Measurements from ENCODE around the gene CD274.
A peak's percentile ranks its signal among the peaks of the same experiment; 100 is the strongest.
"Not testable (repeated sequence)": the region's sequence is repeated elsewhere in the genome, so short reads cannot be mapped to it uniquely, and the experiment has no call there.

CD274 gene

DNA sequence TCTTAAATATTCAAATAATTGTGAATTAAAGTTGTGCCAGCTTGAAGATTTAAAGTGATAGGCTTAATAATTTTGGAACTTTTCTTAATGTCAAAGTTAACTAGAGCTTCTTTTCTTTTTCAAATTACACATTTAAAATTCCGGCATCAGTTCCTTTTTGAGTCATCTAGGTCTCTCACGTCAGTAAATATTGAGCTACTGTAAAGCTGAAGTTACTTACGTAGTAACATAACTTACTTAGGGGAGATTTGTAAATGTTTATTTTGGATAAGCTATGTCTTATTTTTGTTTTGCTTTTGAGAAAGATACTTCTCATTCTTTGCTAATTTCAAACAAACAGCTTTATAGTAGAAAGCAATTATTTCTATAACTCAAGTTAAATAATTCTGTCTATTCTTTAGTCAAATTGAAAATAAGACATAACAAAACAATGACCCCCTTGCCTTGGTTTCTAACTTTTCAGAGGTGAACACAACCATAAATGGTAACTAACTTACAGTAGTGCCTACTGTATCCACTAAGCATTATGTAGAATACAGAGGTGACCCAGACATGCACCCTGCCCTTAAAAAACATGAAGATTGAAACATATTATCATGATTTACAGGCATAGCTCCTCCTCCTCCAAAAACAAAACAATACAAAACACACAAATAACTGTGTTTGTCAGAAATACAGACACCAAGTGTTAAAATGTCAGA, 29.8 kb downstream of the CD274 start:
- Mint-ChIP-seq H3K36me3 (no peaks in the 10 kb centered on the region), H3K4me1 (peaks cover 4% of the 10 kb centered on the region)

GRCh38 chr9:5480919-5481318, 30.6 kb downstream of the CD274 start:
- H3K36me3 Mint-ChIP-seq: no peaks in the 10 kb centered on the region

More for the DNA sequence above, 29.8 kb downstream of the CD274 start:
- no peak overlapping the region for H3K4me3 Mint-ChIP-seq
- H3K9me3 Mint-ChIP-seq: no peaks in the 10 kb centered on the region
- H3K27me3 Mint-ChIP-seq: no peaks in the 10 kb centered on the region
- H3K27ac Mint-ChIP-seq: no peak overlapping the region

GRCh38 chr9:5481322-5482040, 31.1 kb downstream of the CD274 start:
- Mint-ChIP-seq H3K4me1 (peaks cover 4% of the 10 kb centered on the region), H3K27me3 (no peaks in the 10 kb centered on the region), H3K36me3 (no peaks in the 10 kb centered on the region), H3K4me3 (no peak overlapping the region), H3K27ac (peak overlapping the region; percentile 13), H3K9me3 (no peaks in the 10 kb centered on the region)

More at GRCh38 chr9:5480919-5481318, 30.6 kb downstream of the CD274 start:
- peaks cover 4% of the 10 kb centered on the region for H3K4me1 Mint-ChIP-seq
- H3K27me3 Mint-ChIP-seq: no peaks in the 10 kb centered on the region
- no peak overlapping the region for H3K27ac Mint-ChIP-seq
- no peaks in the 10 kb centered on the region for H3K9me3 Mint-ChIP-seq
- H3K4me3 Mint-ChIP-seq: no peak overlapping the region

DNA sequence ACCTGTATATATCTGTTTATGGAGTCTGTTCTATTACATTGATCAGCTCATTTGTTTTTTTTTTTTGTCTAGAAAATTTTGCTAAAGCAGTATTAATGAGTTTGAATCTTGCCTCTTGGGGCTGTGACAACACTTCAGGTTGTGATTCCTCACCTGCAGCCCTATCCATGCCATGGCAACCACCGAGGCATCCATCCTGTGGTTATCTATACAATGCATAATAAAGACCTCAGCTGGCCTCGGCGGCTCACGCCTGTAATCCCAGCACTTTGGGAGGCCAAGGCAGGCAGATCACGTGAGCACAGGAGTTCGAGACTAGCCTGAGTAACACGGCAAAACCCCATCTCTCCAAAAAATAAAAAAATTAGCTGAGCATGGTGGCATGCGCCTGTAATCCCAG, 31.9 kb downstream of the CD274 start:
- Mint-ChIP-seq H3K36me3 (no peaks in the 10 kb centered on the region), H3K27me3 (no peaks in the 10 kb centered on the region)

GRCh38 chr9:5483306-5483705, 33.0 kb downstream of the CD274 start:
- Mint-ChIP-seq H3K36me3 (no peaks in the 10 kb centered on the region), H3K9me3 (no peaks in the 10 kb centered on the region), H3K4me3 (no peak overlapping the region), H3K4me1 (no peaks in the 10 kb centered on the region), H3K27me3 (no peaks in the 10 kb centered on the region), H3K27ac (no peak overlapping the region)

More for the DNA sequence above, 31.9 kb downstream of the CD274 start:
- no peaks in the 10 kb centered on the region for H3K9me3 Mint-ChIP-seq
- H3K4me1 Mint-ChIP-seq: peaks cover 4% of the 10 kb centered on the region
- H3K27ac Mint-ChIP-seq: no peak overlapping the region
- H3K4me3 Mint-ChIP-seq: no peak overlapping the region

DNA sequence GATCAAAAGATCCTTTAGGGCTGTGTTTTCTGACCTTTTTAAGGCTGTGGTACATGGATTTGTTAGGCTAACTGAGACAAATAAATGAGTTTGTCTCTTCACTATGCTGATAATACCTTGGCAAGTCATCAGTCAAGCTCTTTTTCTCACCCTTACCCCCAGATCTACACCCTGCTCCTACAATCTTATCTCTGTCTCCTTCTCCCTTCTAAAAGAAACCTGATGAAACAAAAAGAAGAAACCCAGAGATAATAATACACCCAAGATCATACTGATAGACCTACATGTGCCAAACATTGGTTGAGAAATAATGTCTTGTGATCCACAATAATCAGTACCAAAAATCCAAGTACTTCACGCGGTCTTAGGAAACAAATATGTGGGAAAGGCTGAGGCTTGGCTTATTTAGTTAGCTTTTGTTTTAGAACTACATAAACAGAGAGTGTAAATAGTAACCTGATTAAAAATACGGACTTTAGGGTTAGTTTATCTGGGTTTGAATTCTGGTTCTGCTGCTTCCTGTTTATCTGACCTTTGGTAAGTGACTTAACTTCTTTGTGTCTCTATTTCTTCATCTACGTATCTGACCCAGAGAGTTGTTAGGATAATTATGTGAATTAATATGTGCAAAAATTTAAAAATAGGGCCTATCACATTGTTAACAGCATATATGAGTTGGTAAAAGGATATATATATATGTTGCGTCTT, 35.2 kb downstream of the CD274 start:
- Mint-ChIP-seq H3K36me3 (no peaks in the 10 kb centered on the region), H3K27me3 (no peaks in the 10 kb centered on the region), H3K4me3 (no peak overlapping the region), H3K9me3 (no peaks in the 10 kb centered on the region), H3K27ac (no peak overlapping the region), H3K4me1 (no peaks in the 10 kb centered on the region)

DNA sequence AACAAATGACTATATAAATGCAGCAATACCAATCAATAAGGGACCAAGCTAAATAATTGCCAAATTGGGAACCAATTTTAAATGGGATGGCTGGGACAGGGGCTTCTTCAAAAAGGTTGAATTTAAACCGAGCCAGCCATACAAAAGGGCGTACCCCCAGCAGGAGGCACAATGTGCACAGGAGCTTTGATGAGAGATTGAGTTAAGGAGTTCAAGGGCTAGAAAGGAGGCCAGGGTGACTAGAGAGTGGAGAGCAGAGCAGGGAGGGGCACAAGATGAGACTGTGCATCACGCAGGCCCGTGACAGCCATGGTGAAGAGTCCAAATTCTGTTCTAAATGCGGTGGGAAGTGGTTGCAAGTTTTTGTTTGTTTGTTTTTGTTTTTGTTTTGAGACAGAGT, 36.6 kb downstream of the CD274 start:
- no peak overlapping the region for H3K27ac Mint-ChIP-seq
- no peaks in the 10 kb centered on the region for H3K4me1 Mint-ChIP-seq
- H3K9me3 Mint-ChIP-seq: no peaks in the 10 kb centered on the region
- no peaks in the 10 kb centered on the region for H3K36me3 Mint-ChIP-seq
- H3K27me3 Mint-ChIP-seq: no peaks in the 10 kb centered on the region
- no peak overlapping the region for H3K4me3 Mint-ChIP-seq

DNA sequence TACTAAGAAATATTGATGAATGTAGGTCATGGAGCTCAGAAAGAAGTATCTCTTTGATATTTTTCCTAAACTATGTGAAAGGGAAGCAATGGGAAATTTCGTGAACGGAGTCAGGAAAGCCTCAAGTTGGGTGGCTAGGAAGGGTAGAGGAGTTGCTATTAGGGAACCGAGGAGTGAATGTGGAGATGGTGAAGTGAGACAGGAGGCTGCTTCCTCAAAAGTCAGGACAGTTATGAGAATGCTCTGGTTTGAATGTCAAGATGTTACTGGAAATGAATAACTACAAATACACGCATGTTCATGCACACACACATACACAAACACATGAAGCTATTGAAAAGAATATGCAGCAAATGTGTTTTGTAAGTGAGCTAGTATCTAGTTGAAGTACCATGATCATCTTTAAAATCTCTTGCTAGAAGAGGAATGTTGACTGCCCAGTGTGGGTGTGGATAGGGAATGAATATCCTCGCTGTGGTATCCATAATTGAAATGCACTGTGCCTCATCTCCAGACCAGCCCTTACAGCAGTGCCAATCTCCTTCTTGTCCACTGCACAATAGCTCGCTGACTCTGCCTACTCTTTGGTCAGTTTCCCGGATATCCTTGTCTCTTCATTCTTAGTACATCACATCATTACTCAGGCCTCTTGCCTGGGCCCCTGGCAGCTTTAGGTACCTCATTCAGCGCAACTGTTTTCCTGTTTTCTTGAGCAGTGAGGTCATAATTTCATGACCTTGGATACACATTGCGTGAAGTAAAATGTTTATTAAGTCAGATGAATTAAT, 38.1 kb downstream of the CD274 start:
- H3K4me3 Mint-ChIP-seq: no peak overlapping the region
- H3K9me3 Mint-ChIP-seq: no peaks in the 10 kb centered on the region
- H3K27ac Mint-ChIP-seq: no peak overlapping the region
- H3K4me1 Mint-ChIP-seq: peaks cover 5% of the 10 kb centered on the region
- peaks cover under 1% of the 10 kb centered on the region for H3K36me3 Mint-ChIP-seq
- no peaks in the 10 kb centered on the region for H3K27me3 Mint-ChIP-seq

GRCh38 chr9:5489630-5490490, 39.5 kb downstream of the CD274 start:
- H3K27ac Mint-ChIP-seq: no peak overlapping the region
- no peaks in the 10 kb centered on the region for H3K9me3 Mint-ChIP-seq
- H3K4me1 Mint-ChIP-seq: peaks cover 15% of the 10 kb centered on the region
- no peaks in the 10 kb centered on the region for H3K27me3 Mint-ChIP-seq
- H3K36me3 Mint-ChIP-seq: peaks cover 2% of the 10 kb centered on the region
- no peak overlapping the region for H3K4me3 Mint-ChIP-seq

GRCh38 chr9:5492965-5493678, 42.8 kb downstream of the CD274 start:
- Mint-ChIP-seq H3K27ac (peak overlapping the region; percentile 53), H3K4me1 (peaks cover 15% of the 10 kb centered on the region), H3K4me3 (no peak overlapping the region), H3K27me3 (no peaks in the 10 kb centered on the region), H3K9me3 (no peaks in the 10 kb centered on the region), H3K36me3 (peaks cover 2% of the 10 kb centered on the region)

DNA sequence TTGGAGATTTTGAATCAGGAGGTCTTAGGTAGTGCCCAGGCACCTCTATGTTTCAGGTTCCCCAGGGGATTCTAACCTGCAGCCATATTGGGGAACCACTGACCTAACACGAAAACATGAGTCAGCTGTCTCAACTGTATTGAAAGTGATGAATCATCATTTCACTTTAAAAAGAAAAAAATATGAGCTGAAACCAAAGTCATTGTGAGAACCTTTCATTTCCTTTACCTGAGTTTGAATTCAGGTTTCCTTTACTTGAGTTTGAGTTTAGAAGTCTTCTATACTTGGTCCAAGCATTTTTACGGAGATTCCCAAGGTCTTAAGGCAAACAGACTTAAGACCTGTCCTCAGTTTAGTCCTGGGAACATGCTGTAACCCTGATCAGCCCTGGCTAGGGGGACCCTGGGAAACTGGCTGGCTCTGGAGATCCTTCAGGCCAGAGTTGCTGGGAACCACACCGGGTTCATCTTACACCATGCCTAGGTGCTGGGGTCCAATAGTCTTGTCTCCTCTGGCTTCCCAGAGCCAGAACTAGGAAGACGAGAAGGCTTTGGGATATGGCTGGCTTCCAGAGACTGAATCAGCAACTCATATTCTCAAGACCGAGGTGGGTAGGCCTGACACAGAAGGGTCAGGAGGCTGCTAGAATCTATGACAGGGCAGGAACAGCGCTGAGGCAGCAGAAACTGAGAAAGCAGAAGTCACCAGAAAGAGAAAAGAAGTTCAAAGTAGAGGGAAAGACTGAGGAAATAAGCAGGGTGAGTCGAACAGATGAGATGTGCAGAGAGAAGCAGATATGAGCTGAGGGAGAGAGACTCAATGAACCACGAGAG, 43.6 kb downstream of the CD274 start:
- Mint-ChIP-seq H3K4me1 (peaks cover 15% of the 10 kb centered on the region), H3K36me3 (peaks cover 2% of the 10 kb centered on the region), H3K27ac (peak overlapping the region; percentile 53), H3K9me3 (no peaks in the 10 kb centered on the region), H3K27me3 (no peaks in the 10 kb centered on the region), H3K4me3 (peak overlapping the region; percentile 1)

- not testable (repeated sequence) for H3K27me3 Mint-ChIP-seq, H3K36me3 Mint-ChIP-seq, H3K27ac Mint-ChIP-seq, H3K9me3 Mint-ChIP-seq, H3K4me3 Mint-ChIP-seq
- peaks cover 18% of the 10 kb centered on the region for H3K4me1 Mint-ChIP-seq
These were observed 44.4 kb downstream of the CD274 start for GRCh38 chr9:5494765-5495164.

DNA sequence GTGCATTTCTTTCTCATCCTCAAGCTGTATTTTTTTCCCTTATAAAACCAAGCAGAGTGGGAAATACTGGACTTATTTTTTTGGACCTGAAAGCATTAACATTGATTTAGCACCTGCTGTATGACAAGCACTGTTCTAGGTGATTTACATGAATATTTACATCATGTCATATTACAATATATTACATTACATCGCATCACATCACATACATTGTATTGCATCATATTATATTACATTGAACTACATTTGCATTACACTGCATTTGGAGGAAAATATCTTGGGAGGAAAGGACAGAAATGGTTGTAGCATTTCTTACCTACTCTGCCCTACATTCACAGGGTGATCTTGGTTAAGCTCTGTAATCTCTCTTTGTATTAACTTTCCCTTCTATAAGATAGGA, 48.8 kb downstream of the CD274 start:
- Mint-ChIP-seq H3K27ac (no peak overlapping the region), H3K4me3 (no peak overlapping the region), H3K9me3 (no peaks in the 10 kb centered on the region), H3K36me3 (peaks cover 2% of the 10 kb centered on the region), H3K27me3 (no peaks in the 10 kb centered on the region), H3K4me1 (peaks cover 11% of the 10 kb centered on the region)

Data from activated naive CD4-positive, alpha-beta T cell treated with anti-CD3 and anti-CD28 coated beads, Interleukin-2, amount 50 U/mL, for 24 hours (primary cell).